Activated naive CD8-positive, alpha-beta T cell treated with anti-CD3 and anti-CD28 coated beads for 36 hours (primary cell): Measurements from ENCODE around the gene PAX1. TPM values are rescaled to one million over a fixed set of nuclear protein-coding genes. Genes with fewer than 3 reads are reported as not detected.

Source experiments
- DNase-seq: peaks from one replicate; pipeline ENCODE4 v3.0.0; 2021
- H3K27ac Mint-ChIP-seq: one replicate; pipeline ENCODE4 v1.8.0; 2022; ENCODE audit warnings: mild to moderate bottlenecking, moderate library complexity, mixed read lengths
- H3K27me3 Mint-ChIP-seq: one replicate; pipeline ENCODE4 v1.8.0; 2022; ENCODE audit warnings: mild to moderate bottlenecking, mixed read lengths
- H3K36me3 Mint-ChIP-seq: one replicate; pipeline ENCODE4 v1.8.0; 2021; ENCODE audit warnings: mild to moderate bottlenecking, mixed read lengths
- H3K4me1 Mint-ChIP-seq: one replicate; pipeline ENCODE4 v1.8.0; 2021; ENCODE audit warnings: mixed read lengths
- H3K4me3 Mint-ChIP-seq: one replicate; pipeline ENCODE4 v1.8.0; 2022; ENCODE audit warnings: mild to moderate bottlenecking, moderate library complexity, mixed read lengths
- H3K9me3 Mint-ChIP-seq: one replicate; pipeline ENCODE4 v1.8.0; 2022; ENCODE audit warnings: mixed read lengths
- total RNA-seq, 2 experiments: library from RNA; stranded (reverse); gene quantifications; one replicate each; pipeline ENCODE4 v1.2.3, GENCODE V29; 2021

PAX1 gene
- total RNA-seq, 2 experiments from 2014 or later = not detected

DNA sequence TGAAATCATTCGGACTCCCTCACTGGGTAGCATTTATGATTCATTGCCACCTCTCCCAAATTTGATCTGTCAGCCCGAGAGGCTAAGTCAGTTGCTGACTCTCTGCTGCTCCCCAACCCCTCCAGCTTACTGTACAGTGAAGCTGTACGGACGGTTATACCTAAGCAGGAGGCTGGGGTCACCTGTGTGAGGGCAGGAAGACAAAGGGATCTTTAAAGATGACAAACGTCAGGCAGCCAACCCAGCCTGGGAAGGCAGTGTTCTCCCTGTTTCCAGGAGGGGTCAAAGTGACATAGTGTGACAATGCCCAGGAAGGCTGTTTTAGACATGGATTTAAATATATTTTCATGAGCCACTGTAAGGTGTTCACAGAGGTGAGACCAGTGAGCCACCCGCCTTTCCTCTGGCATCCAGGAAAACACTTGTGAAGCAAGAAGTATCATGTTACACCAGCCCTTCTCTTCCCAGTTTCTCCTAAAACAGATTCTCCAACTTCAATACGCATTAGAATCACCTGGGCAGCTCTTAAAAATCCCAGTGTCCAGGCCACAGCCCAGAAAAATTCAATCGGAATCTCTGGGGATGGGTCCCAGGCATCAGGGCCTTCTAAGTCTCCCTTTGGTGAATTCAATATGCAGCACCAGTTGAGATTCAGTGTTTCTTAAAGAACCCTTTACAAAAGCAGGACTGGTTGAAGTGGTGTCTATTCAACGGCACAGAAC, 6.8 kb upstream of the PAX1 start:
- H3K27me3 Mint-ChIP-seq = peaks cover 83% of the 10 kb centered on the region
- no peak for DNase-seq
- H3K36me3 Mint-ChIP-seq = peaks cover 1% of the 10 kb centered on the region
- H3K4me1 Mint-ChIP-seq = peaks cover 11% of the 10 kb centered on the region
- peaks cover 1% of the 10 kb centered on the region for H3K9me3 Mint-ChIP-seq
- H3K4me3 Mint-ChIP-seq = no peak overlapping the region
- H3K27ac Mint-ChIP-seq = no peak overlapping the region

DNA sequence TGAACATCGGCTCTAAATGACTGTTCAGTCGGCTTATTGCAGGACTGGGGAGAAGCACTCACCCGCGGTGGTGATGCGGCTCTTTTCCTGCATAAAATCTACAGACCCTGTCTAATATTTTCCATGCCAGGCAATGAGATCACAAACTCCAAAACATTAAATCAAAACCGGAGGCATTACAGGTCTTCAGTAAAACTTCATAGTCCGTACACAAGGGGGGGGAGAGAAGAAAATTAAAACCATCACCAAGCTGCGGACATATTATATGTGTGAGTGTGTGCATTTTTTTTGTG, 6.3 kb upstream of the PAX1 start:
- no peak for DNase-seq
- Mint-ChIP-seq H3K27ac (no peak overlapping the region), H3K9me3 (peaks cover 1% of the 10 kb centered on the region), H3K4me3 (no peak overlapping the region), H3K4me1 (peaks cover 11% of the 10 kb centered on the region), H3K27me3 (peaks cover 85% of the 10 kb centered on the region), H3K36me3 (peaks cover 1% of the 10 kb centered on the region)

DNA sequence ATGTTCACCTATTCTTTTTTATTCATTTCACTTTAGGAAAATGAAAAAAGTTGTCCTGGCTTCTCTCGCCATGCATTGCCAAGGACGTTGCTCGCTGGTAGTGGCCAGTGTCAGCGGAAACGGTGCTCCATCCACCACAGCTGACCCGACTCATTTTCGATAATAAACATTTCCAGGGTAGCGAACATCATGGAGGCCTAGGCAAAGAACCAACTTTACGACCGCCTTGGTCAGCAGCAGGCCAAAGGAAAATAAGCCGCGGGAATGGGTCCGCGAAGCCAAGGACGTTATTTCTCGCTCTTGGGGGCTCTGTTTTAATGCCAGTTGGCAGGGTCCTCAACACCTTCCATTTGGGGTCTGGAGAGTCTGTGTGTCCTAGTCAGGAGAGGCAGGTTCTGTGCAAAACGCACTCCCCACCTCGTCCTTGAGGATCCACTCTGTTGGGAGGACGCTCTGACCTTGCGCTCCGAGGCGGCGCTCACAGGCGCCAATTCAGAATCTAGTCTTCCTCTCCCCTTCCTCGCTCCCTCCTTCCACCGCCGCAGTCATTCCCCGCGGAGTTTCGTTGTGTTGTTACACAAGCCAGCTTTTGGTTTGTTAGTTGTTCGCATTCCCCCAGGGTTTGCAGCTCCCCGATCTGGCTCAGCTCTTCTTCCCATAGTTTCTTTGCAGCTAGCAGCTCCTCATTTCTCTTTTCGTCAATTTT, 4.1 kb upstream of the PAX1 start:
- no peak for DNase-seq
- peaks cover 1% of the 10 kb centered on the region for H3K36me3 Mint-ChIP-seq
- peaks cover 1% of the 10 kb centered on the region for H3K9me3 Mint-ChIP-seq
- H3K4me3 Mint-ChIP-seq = no peak overlapping the region
- H3K4me1 Mint-ChIP-seq = peaks cover 14% of the 10 kb centered on the region
- no peak overlapping the region for H3K27ac Mint-ChIP-seq
- peaks cover 91% of the 10 kb centered on the region for H3K27me3 Mint-ChIP-seq

DNA sequence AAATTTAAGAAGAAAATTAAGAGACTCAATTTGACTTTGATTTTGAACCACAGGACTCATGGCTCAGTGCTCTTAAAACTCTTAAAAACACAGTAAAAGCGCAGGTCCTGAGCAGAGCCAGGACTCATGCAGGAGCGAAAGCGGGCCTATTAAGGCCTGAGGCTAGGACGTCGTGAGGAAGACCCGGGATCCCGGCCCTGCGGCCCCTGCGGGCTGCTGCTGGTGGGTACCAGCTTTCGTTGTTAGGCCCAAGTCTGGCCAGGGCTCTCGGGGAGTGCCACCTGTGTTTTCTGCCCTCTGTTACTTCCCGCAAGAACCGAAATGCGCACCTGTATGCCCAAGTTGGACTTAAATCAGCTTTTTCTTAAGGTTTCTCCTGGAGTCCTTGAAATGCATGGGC, 3.4 kb upstream of the PAX1 start:
- H3K4me3 Mint-ChIP-seq = no peak overlapping the region
- H3K9me3 Mint-ChIP-seq = peaks cover 1% of the 10 kb centered on the region
- peaks cover 1% of the 10 kb centered on the region for H3K36me3 Mint-ChIP-seq
- H3K27ac Mint-ChIP-seq = no peak overlapping the region
- DNase-seq = no peak
- H3K4me1 Mint-ChIP-seq = peaks cover 14% of the 10 kb centered on the region
- H3K27me3 Mint-ChIP-seq = peaks cover 95% of the 10 kb centered on the region

DNA sequence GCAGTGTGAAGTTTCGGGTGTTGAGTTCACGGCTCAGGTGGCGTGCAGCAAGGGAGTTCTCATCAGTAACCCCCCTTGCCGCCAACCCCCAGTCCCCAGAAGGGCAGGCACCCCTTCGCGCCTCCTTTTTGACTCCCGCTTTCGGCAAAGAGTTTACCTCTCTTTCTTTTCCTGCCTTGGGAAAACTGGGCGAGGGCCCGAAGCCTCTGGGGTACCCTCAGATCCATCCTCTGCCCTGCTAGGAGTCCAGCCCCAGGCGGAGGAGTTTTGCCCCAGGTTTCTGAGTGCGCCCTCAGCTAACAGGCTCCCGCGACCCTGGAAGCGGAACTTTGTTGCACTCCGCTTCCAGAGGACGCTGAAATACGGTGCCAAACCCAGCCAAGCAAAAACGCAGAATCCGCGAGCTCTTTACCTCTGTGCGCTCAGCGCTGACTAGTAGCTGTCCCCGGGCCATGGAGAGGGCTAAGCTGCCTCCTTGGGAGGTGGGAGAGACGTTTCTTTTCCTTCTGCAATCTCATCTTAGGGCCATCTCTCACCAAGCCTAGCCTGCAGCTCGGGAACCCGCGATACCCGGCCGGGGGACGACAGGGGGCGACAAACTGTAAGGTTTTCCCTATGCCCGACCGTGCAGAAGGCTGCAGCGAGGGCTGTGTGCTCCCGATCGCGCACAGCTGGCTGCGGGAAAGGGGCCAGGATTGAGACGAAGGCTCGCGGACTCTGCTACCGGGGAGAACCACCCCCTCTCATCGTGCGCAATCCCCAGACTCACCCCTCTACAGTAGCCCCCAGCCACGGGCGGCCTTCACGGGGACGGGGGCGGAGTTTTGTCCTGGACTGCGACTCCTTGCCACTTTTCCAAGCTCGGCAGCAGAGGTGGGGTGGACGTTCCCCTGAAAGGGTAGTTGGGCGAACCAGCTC, 2.7 kb upstream of the PAX1 start:
- H3K4me1 Mint-ChIP-seq = peaks cover 14% of the 10 kb centered on the region
- peak; percentile 50 for DNase-seq
- H3K27me3 Mint-ChIP-seq = peaks cover 98% of the 10 kb centered on the region
- no peak overlapping the region for H3K4me3 Mint-ChIP-seq
- no peak overlapping the region for H3K27ac Mint-ChIP-seq
- peaks cover 1% of the 10 kb centered on the region for H3K9me3 Mint-ChIP-seq
- peaks cover 1% of the 10 kb centered on the region for H3K36me3 Mint-ChIP-seq

DNA sequence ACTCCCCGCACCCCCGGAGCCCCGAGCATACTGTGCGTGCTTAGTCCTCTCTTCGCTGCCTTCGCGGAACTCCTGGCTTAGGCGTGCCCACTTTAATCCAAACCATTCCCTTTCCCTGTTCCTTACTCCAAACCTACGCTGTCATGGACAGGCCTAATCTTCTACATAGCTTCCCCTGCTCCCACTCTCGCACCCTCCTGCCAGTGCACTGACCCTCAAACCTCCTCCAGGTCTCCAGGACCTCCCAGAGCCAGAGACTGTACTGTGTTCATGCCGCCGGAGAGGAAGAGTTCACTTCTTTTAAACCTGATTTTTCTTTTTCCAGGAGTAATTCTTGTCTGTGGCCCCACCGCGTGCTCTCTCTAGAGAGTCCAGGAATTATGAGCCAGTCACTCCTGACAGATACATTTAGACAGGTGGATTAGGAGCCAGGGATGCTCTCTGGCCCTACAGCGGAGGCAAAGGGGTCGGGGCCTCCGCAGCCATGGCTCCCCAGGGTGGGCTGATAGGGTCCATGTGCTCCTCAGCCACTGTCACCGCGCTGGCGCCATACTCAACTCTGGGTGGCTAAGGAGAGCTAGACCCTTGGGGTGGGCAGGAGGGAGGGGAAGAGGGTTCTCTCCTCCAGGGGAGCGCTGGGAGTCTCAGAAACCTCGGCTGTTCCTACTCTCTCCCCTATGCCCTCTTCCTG, 1.6 kb upstream of the PAX1 start:
- H3K27me3 Mint-ChIP-seq = peaks cover 98% of the 10 kb centered on the region
- H3K9me3 Mint-ChIP-seq = peaks cover 1% of the 10 kb centered on the region
- DNase-seq = no peak
- H3K4me1 Mint-ChIP-seq = peaks cover 14% of the 10 kb centered on the region
- H3K27ac Mint-ChIP-seq = no peak overlapping the region
- H3K4me3 Mint-ChIP-seq = no peak overlapping the region
- peaks cover 1% of the 10 kb centered on the region for H3K36me3 Mint-ChIP-seq

DNA sequence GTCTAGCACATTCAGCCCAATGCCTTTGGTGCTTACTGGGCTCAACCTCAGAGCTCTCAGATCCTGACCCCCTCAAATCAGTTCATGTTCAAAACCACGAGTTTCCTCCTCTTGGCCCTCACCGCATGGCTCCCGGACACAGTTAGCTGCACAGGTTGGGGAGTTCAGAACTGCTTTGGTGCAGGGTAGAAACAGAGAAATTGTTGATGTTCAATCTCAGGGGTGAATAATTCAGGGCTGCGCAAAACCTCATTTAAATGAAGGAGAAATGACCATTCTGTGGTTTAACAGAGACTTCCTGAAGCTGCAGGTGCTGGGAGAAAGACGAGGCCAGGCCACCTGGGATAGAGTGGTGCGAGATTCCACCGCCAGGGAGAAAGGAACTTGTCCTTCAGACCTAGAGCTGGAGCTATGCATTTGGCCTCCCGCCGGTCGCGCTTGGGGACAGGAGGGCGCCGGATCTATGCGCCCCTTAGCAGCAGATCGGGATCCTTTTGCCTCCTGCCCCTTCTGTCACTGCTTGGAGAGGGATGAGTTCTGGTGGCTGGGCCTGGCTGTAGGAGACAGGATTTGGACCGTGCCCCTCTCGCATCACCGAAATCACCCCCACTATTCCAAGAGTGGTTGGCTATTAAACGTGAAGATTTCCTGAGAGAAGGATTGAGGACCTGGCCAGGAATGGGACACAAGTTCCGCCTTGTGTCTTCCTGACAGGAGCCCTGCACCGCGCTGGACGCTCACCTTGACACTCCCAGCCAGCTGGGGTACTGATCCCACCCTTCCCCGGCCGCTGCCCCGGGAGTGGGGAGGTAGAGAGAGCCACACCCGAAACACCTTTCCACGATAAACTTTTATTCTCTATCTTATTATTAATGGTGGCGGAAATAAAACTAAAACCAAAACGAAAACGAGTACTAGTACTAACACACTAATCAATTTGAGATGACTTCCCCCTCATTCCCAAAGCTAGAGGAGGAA, 767 bp upstream of the PAX1 start:
- no peak overlapping the region for H3K4me3 Mint-ChIP-seq
- H3K4me1 Mint-ChIP-seq = peaks cover 14% of the 10 kb centered on the region
- peaks cover 98% of the 10 kb centered on the region for H3K27me3 Mint-ChIP-seq
- H3K27ac Mint-ChIP-seq = no peak overlapping the region
- DNase-seq = no peak
- H3K9me3 Mint-ChIP-seq = peaks cover 1% of the 10 kb centered on the region
- H3K36me3 Mint-ChIP-seq = peaks cover 1% of the 10 kb centered on the region

DNA sequence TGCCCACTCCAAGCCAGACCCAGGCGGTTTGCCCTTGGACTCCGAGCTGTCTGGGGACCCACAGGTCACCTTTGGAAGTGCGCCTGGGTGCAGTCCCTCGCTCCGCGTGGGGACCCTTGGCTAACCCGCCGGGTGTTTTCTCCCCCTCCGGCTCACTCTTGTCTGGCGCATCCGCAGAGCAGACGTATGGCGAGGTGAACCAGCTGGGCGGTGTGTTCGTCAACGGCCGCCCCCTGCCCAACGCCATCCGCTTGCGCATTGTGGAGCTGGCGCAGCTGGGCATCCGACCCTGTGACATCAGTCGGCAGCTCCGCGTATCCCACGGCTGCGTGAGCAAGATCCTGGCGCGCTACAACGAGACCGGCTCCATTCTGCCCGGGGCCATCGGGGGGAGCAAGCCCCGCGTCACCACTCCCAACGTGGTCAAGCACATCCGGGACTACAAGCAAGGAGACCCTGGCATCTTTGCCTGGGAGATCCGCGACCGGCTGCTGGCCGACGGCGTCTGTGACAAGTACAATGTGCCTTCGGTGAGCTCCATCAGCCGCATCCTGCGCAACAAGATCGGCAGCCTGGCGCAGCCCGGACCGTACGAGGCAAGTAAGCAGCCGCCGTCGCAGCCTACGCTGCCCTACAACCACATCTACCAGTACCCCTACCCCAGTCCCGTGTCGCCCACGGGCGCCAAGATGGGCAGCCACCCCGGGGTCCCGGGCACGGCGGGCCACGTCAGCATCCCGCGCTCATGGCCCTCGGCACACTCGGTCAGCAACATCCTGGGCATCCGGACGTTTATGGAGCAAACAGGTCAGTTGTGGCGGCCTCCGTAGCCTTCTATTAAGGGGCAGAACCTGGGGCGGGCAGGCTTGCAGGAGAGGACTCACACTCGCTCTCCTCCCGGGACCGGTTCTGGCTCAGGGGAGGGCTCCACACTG, 1.1 kb downstream of the PAX1 start:
- Mint-ChIP-seq H3K36me3 (peaks cover under 1% of the 10 kb centered on the region), H3K27ac (no peak overlapping the region), H3K9me3 (peaks cover under 1% of the 10 kb centered on the region), H3K4me3 (no peak overlapping the region), H3K4me1 (peaks cover 9% of the 10 kb centered on the region), H3K27me3 (peaks cover 92% of the 10 kb centered on the region)
- no peak for DNase-seq

DNA sequence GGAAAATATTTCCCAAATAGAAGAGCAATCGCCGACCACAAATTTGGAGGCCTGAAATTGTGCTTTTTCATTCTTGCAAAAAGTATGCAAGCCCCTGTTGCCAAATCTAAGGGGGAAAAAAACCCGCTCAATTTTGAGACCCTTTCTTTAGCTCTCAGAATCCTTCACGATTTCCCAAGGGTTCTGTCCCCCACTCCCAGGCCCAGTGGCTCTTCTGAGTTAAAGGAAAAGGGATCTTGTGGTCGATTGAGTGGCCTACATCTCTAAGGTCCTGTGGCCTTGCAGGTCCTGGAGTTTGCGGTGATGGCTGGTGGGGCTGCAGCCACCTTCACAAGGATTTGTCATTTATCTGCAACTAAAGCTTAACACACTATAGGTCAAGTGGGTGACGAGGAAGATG, 1.8 kb downstream of the PAX1 start:
- Mint-ChIP-seq H3K27me3 (peaks cover 86% of the 10 kb centered on the region), H3K4me1 (peaks cover 6% of the 10 kb centered on the region), H3K4me3 (no peak overlapping the region), H3K36me3 (no peaks in the 10 kb centered on the region), H3K27ac (no peak overlapping the region), H3K9me3 (no peaks in the 10 kb centered on the region)
- no peak for DNase-seq

DNA sequence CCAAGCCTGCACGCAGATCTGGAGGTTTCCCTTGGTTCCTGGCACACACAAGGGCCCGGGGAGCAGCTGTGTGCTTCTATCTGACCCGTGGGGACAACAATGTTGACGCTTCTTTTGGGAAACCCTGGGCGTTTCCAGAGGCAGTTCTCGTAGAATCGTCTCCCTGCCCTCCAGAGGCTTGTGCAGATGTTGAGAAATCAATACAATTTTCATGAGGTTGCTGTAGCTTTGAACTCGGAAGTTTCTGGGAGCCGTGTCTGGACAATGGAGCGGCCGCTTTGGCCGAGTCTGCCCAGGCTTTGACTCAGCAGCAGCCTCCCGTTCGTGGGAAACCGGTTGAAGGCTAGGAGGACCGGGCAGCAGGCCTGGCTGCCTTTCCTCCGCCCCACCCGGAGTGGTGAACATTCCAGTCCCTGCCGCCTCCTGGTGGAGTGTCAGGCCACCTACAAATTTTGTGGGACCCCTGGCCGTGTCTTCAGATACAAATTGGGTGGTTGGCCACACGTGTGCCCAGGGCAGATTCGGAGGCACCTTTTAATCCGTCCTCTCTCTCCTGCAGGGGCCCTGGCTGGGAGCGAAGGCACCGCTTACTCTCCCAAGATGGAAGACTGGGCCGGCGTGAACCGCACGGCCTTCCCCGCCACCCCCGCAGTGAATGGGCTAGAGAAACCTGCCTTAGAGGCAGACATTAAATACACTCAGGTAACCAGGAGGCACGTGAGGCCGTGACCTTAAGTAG, 2.7 kb downstream of the PAX1 start:
- peaks cover 3% of the 10 kb centered on the region for H3K4me1 Mint-ChIP-seq

DNA sequence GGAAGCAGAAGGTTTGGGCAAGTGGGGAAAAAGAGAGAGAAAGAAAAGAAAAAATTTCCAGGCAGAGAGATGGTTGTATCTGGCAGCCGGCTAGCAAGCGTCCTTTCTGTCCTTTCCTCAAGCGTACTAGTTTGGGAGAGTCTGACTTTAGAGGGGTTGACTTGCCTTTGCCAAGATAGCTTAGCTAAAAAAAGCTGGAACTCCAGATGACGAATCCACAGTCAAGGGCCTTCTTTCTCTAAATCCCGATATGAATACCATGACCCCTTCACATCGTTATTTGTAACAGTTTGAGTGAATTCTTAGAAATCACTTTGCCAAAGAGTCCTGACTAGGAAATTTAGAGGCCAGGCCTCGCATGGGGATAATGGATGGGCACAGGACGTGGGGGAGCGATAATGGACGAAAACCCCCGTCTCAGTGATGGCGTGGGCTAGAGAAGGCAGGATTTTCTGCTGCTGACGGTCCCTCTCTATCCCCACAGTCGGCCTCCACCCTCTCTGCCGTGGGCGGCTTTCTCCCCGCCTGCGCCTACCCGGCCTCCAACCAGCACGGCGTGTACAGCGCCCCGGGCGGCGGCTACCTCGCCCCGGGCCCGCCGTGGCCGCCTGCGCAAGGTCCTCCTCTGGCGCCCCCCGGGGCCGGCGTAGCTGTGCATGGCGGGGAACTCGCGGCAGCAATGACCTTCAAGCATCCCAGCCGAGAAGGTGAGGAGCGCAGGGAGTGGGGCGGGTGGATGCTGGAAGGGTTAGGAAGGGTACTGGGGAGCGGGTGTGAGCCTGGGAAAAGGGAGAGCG, 3.5 kb downstream of the PAX1 start:
- DNase-seq = no peak
- H3K27me3 Mint-ChIP-seq = peaks cover 86% of the 10 kb centered on the region
- H3K9me3 Mint-ChIP-seq = no peaks in the 10 kb centered on the region
- H3K4me3 Mint-ChIP-seq = peak overlapping the region; percentile 19
- peaks cover 3% of the 10 kb centered on the region for H3K4me1 Mint-ChIP-seq
- no peaks in the 10 kb centered on the region for H3K36me3 Mint-ChIP-seq
- no peak overlapping the region for H3K27ac Mint-ChIP-seq

More for the DNA sequence above, 2.7 kb downstream of the PAX1 start:
- H3K36me3 Mint-ChIP-seq = no peaks in the 10 kb centered on the region
- no peaks in the 10 kb centered on the region for H3K9me3 Mint-ChIP-seq
- H3K27me3 Mint-ChIP-seq = peaks cover 86% of the 10 kb centered on the region
- DNase-seq = no peak
- H3K4me3 Mint-ChIP-seq = peak overlapping the region; percentile 19
- no peak overlapping the region for H3K27ac Mint-ChIP-seq

DNA sequence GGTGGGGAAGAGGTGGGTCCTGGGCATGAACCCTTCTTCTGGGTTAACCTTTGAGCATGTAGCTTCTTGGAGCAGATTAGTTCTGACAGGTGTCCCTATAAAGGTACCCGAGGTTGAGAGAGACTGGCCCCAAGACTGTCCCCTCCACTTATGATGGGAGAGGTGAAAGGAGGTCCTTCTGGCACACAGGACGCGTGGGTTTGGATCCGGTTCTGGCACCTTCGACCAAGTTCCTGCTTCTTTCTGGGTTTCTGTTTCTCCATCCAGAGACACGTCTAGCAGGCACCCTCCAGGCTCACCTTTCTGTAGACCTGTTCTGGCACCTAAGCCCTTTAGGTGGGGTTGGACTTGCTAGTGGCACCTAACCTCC, 4.1 kb downstream of the PAX1 start:
- Mint-ChIP-seq H3K27ac (no peak overlapping the region), H3K4me1 (peaks cover 3% of the 10 kb centered on the region), H3K36me3 (no peaks in the 10 kb centered on the region), H3K9me3 (no peaks in the 10 kb centered on the region), H3K4me3 (no peak overlapping the region), H3K27me3 (peaks cover 86% of the 10 kb centered on the region)
- no peak for DNase-seq
